HEK293T (cell line): ENCODE results near the gene LAIR2.

Source experiments
- CTCF ChIA-PET: fragments of 350-600 bp; formaldehyde crosslinking; extraction: SDS; loops from one replicate; lab custom pipeline; 2021; ENCODE audit warnings: antibody characterized with exemption, inconsistent platforms; lab: Yijun Ruan, JAX
- POLR2A ChIA-PET: fragments of 350-600 bp; formaldehyde crosslinking; extraction: SDS; loops from one replicate; lab custom pipeline; 2020; ENCODE audit warnings: antibody characterized with exemption, inconsistent platforms; lab: Yijun Ruan, JAX
- DNase-seq: peaks from one replicate; pipeline ENCODE4 v3.0.0; 2012; ENCODE audit warnings: mixed read lengths; ENCODE audit errors: extremely low spot score
- ARNT ChIP-seq: fragments of 450-650 bp; IDR thresholded peaks from 2 replicates; pipeline ENCODE4 v1.6.1; 2017; ENCODE audit warnings: mild to moderate bottlenecking
- BHLHE40 ChIP-seq: fragments of 450-650 bp; IDR thresholded peaks from 2 replicates; pipeline ENCODE4 v1.6.1; 2016; ENCODE audit warnings: mild to moderate bottlenecking, moderate library complexity, borderline replicate concordance
- CTBP1 ChIP-seq: fragments of 450-650 bp; IDR thresholded peaks from 2 replicates; pipeline ENCODE4 v1.6.1; 2016; ENCODE audit warnings: borderline replicate concordance
- ELF4 ChIP-seq: fragments of 450-650 bp; IDR thresholded peaks from 2 replicates; pipeline ENCODE4 v1.6.1; 2017; ENCODE audit warnings: antibody characterized with exemption
- FOXA1 ChIP-seq: fragments of 450-650 bp; IDR thresholded peaks from 2 replicates; pipeline ENCODE4 v1.6.1; 2016; ENCODE audit warnings: mild to moderate bottlenecking
- FOXK2 ChIP-seq: fragments of 450-650 bp; IDR thresholded peaks from 2 replicates; pipeline ENCODE4 v1.6.1; 2016; ENCODE audit warnings: mild to moderate bottlenecking
- FOXM1 ChIP-seq: fragments of 450-650 bp; IDR thresholded peaks from 2 replicates; pipeline ENCODE4 v1.6.1; 2017; ENCODE audit warnings: mild to moderate bottlenecking, borderline replicate concordance
- HDGF ChIP-seq: fragments of 450-650 bp; IDR thresholded peaks from 2 replicates; pipeline ENCODE4 v1.6.1; 2017; ENCODE audit warnings: antibody characterized with exemption, borderline replicate concordance
- L3MBTL2 ChIP-seq: fragments of 450-650 bp; conservative IDR thresholded peaks from 2 replicates; pipeline ENCODE4 v1.6.1; 2016; ENCODE audit warnings: mild to moderate bottlenecking
- LEF1 ChIP-seq: fragments of 450-650 bp; IDR thresholded peaks from 2 replicates; pipeline ENCODE4 v1.6.1; 2017; ENCODE audit warnings: mild to moderate bottlenecking, borderline replicate concordance
- NFRKB ChIP-seq: fragments of 450-650 bp; IDR thresholded peaks from 2 replicates; pipeline ENCODE4 v1.6.1; 2016; ENCODE audit warnings: mild to moderate bottlenecking, moderate library complexity
- SP1 ChIP-seq: fragments of 450-650 bp; IDR thresholded peaks from 2 replicates; pipeline ENCODE4 v1.6.1; 2017
- SUZ12 ChIP-seq: fragments of 450-650 bp; IDR thresholded peaks from 2 replicates; pipeline ENCODE4 v1.6.1; 2016; ENCODE audit warnings: mild to moderate bottlenecking
- TARDBP ChIP-seq: fragments of 450-650 bp; IDR thresholded peaks from 2 replicates; pipeline ENCODE4 v1.6.1; 2016
- ZNF384 ChIP-seq: fragments of 450-650 bp; IDR thresholded peaks from 2 replicates; pipeline ENCODE4 v1.6.1; 2016
- TF ChIP-seq, protein P1 (sequence below): fragments of 450-650 bp; IDR thresholded peaks from 2 replicates; pipeline ENCODE4 v1.6.1; 2016

LAIR2 gene

DNA sequence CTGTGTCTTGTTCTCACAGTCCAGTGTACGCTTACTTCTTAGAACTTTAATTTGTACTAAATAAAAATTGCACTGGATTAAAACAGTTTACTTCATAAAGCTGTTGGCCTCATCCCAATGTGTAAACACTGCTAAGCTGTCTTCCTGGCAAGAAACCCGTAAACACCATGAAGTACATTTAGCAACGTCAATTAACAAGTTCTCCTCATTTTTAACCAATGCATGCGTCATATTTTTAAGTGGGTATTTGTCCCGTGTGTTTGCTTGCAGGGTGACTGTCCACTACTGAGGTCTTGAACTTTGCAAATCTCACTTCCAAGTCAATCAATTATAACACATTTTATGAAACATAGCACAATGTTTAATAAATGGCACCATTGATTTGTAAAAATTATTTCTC lies 28.2 kb downstream of the LAIR2 start:
- TF ChIP-seq BHLHE40 (no peak), SUZ12 (no peak), FOXK2 (no peak), SP1 (no peak), LEF1 (no peak), NFRKB (no peak), CTBP1 (no peak), L3MBTL2 (no peak), ELF4 (no peak), TARDBP (no peak), ZNF384 (no peak), FOXM1 (no peak), HDGF (no peak), FOXA1 (no peak), ARNT (no peak)
- TF ChIP-seq, protein P1, sequence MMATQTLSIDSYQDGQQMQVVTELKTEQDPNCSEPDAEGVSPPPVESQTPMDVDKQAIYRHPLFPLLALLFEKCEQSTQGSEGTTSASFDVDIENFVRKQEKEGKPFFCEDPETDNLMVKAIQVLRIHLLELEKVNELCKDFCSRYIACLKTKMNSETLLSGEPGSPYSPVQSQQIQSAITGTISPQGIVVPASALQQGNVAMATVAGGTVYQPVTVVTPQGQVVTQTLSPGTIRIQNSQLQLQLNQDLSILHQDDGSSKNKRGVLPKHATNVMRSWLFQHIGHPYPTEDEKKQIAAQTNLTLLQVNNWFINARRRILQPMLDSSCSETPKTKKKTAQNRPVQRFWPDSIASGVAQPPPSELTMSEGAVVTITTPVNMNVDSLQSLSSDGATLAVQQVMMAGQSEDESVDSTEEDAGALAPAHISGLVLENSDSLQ = no peak
- ChIA-PET POLR2A (no interaction called here), CTCF (no interaction called here)
- no peak for DNase-seq

DNA sequence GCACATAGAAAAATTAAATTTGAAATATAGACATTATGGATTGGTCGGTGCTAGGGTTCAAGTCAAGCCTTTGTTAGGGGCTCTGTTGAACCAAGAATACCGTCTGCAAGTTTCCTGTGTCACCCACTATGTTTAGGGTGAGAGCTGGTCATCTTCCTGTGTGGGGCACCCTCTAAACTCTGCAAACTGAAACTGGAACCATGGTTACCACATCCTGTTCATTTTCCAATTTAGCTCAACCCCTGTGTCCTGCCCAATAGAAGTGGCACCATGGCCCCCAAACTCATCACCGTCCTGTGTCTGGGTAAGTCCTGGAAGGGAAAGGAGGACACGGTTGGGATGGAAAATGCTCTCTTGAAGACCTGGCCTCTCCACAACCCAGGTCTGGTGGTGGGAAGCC lies 29.9 kb downstream of the LAIR2 start:
- DNase-seq = no peak
- no peak for TF ChIP-seq L3MBTL2
- TF ChIP-seq NFRKB = no peak
- TF ChIP-seq LEF1 = no peak
- TF ChIP-seq TARDBP = no peak
- TF ChIP-seq BHLHE40 = no peak
- no peak for TF ChIP-seq SUZ12
- TF ChIP-seq FOXK2 = no peak
- no peak for TF ChIP-seq CTBP1
- no peak for TF ChIP-seq FOXA1
- TF ChIP-seq SP1 = no peak
- TF ChIP-seq, protein P1 = no peak
- no peak for TF ChIP-seq HDGF
- no peak for TF ChIP-seq ELF4
- TF ChIP-seq FOXM1 = no peak
- no peak for TF ChIP-seq ZNF384
- no peak for TF ChIP-seq ARNT
- ChIA-PET CTCF (no interaction called here), POLR2A (no interaction called here)

DNA sequence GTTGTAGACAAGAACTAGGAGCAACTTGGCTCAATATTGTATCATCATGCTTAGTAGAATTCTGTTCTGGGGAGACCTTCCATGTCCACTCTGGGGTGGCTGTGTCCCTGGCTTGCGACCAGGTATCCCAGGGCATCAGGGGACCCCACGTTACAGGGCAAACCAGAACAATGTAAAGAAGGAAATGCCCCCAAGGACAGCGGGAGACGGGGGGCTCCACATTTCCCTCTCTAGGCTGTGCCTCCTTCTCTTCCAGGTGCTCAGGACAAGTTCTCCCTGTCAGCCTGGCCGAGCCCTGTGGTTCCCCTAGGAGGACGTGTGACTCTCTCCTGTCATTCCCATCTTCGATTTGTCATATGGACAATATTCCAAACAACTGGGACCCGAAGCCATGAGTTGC lies 30.8 kb downstream of the LAIR2 start:
- no peak for DNase-seq
- CTCF ChIA-PET = no interaction called here
- POLR2A ChIA-PET = no interaction called here
- no peak for TF ChIP-seq LEF1
- TF ChIP-seq ZNF384 = no peak
- TF ChIP-seq TARDBP = no peak

DNA sequence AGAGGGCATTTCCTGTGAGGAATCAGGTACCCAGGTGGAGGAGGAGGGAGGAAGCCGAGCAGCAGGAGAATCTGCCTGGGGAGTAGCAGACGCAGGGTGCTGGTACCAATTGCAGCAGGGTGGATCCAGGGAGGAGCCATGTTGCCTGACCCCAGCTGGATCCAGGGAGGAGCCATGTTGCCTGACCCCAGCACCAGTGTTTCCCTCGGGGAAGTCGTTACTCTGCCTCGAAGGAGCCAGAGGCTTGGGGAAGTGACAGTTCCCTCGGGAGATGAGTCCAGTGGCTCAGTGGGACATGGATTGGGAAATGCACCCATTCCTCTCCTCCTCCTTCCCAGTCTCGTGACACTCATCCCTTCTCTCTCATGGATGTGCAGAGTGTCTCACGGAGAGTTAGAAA lies 31.5 kb downstream of the LAIR2 start:
- no peak for DNase-seq
- POLR2A ChIA-PET = no interaction called here
- TF ChIP-seq LEF1 = no peak
- TF ChIP-seq BHLHE40 = no peak
- TF ChIP-seq ZNF384 = no peak
- no peak for TF ChIP-seq CTBP1
- TF ChIP-seq ARNT = no peak
- no peak for TF ChIP-seq FOXA1
- TF ChIP-seq FOXM1 = no peak
- CTCF ChIA-PET = no interaction called here

DNA sequence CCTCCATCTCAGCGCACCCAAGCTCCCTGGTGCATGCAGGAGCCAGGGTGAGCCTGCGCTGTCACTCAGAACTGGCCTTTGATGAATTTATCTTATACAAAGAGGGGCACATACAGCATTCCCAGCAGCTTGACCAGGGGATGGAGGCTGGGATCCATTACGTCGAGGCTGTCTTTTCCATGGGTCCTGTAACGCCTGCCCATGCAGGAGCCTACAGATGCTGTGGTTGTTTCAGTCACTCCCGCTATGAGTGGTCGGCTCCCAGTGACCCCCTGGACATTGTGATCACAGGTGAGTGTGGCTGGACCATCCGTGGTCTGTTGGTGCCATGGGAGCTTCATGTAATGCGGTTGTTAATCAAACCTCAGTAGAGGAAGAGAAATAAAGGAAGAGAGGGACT lies 33.0 kb downstream of the LAIR2 start:
- no peak for DNase-seq
- POLR2A ChIA-PET = no interaction called here
- TF ChIP-seq HDGF (no peak), FOXK2 (no peak), BHLHE40 (no peak), SUZ12 (no peak), L3MBTL2 (no peak), ELF4 (no peak), ZNF384 (no peak), FOXA1 (no peak), TARDBP (no peak), FOXM1 (no peak), NFRKB (no peak), SP1 (no peak), CTBP1 (no peak), LEF1 (no peak)
- CTCF ChIA-PET = no interaction called here

DNA sequence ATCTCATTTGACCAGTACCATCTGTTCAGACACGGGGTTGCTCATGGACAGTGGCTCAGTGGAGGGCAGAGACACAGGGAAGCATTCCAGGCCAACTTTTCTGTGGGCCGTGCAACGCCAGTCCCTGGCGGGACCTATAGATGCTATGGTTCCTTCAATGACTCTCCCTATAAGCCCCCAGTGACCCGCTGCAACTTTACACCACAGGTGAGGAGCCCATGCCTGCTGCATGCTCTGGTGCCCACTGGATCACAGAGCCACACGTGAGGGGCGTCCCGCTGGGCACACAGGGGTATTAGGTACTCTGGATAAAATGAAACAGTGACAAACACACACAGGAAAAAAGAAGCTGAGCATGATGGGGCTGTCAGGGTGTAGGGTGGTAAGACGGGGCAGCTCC lies 34.3 kb downstream of the LAIR2 start:
- no peak for DNase-seq
- no peak for TF ChIP-seq FOXM1
- no peak for TF ChIP-seq CTBP1
- TF ChIP-seq SUZ12 = no peak
- no peak for TF ChIP-seq FOXA1
- TF ChIP-seq BHLHE40 = no peak
- no peak for TF ChIP-seq SP1
- no peak for TF ChIP-seq ZNF384
- CTCF ChIA-PET = no interaction called here
- POLR2A ChIA-PET = no interaction called here

DNA sequence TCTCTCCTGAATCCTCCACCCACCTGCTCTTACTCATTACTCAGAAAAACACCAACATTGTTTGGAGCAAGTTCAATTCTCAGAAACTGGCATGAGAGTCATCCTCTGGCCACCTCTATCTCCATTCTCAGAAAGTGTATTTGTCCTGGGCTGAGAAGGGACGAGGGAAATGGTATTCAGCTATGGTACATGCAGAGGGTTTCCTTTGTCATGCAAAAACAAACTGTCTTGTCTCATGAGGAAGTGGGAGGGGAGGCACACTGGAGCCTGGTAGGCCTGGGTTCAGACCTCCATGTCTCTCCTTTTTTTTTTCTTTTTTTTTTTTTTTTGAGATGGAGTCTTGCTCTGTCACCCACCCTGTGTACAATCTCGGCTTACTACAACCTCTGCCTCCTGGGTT lies 39.1 kb downstream of the LAIR2 start:
- TF ChIP-seq SP1 (no peak), LEF1 (no peak), CTBP1 (no peak), TARDBP (no peak), SUZ12 (no peak), HDGF (no peak), ELF4 (no peak), BHLHE40 (no peak)
- TF ChIP-seq, protein P1 = no peak
- CTCF ChIA-PET = no interaction called here
- DNase-seq = no peak
- POLR2A ChIA-PET = no interaction called here
